Measurements from ENCODE around the gene MAMLD1.

- TF ChIP-seq GATA2 (IDR thresholded peaks at IDR 0.05; ENCODE audit: low read depth, low read length) (no peak), GATA3 (IDR thresholded peaks at IDR 0.05; ENCODE audit: low read depth, low read length) (no peak)
Observed at GRCh38 chrX:150456466-150456865, 93.3 kb downstream of the MAMLD1 start.
